ENCODE data around the gene ACOT11.

Gene ACOT11

DNA sequence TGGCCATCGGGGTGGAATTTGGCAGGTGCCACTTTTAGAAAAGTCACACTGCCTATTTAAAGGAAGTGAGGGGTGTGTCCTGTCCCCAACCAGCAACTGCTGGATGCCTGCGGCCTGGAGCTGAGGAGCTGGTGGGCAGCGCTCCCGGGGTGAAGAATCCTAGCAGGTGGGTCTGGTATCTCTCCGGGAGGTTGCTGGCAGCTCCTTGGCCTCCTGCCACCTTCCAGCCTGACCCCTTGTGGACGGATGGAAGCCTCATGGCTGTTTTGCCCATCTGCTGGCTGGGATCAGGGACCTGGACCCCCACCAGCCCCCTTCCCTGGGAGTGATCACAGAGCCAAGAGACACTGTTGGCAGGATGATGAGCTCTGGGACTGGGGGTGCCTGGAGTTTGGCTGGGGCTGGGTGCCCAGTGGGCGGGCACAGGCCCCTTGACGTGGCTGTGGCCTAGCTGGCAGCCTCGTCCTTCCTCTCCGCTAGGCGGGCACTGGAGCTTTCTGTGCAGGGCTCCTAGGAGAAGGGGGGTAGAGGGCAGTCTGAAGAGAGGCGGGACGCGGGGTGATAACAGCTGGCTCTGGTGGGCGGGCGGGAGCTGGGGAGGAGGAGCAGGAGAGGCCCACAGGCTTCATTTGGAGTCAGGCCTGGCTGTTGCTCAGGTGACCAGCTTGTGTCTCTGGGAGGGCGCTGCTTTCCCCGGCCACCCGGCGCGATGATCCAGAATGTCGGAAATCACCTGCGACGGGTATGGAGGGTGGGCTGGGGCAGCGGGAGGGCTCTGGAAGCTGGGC lies at the start of gene ACOT11:
Gene ACOT11 (plus strand): TSS at position 628 of the 788 bp plus-strand sequence. CDS start 82 bp downstream, at position 710.
- DNase-seq (ENCODE audit: low read depth, low spot score), result no peak
- H3K9ac ChIP-seq (ENCODE audit: insufficient read length), result no peak within 1 kb of the TSS
- H3K9me3 ChIP-seq (ENCODE audit: low read depth, low read length), result no peaks in the 10 kb centered on the region
- H3K36me3 ChIP-seq (ENCODE audit: insufficient read depth, low read length), result no peaks in the 10 kb centered on the region
- no peak within 1 kb of the TSS for H3K4me3 ChIP-seq
- TF ChIP-seq FOXP2 (optimal IDR thresholded peaks at IDR 0.05; ENCODE audit: control extremely low read depth, extremely low read length, insufficient read depth), result no peak
- TF ChIP-seq EZH2 (IDR thresholded peaks at IDR 0.05), result no peak
- no peak for TF ChIP-seq POLR2AphosphoS5 (IDR thresholded peaks at IDR 0.05; ENCODE audit: borderline replicate concordance, low read depth, low read length)
- no peak within 1 kb of the TSS for H3K27ac ChIP-seq

- no peak overlapping the region for H3K27ac ChIP-seq
- no peak overlapping the region for H3K9ac ChIP-seq (ENCODE audit: insufficient read length)
- TF ChIP-seq EZH2 (IDR thresholded peaks at IDR 0.05), result no peak
- TF ChIP-seq FOXP2 (optimal IDR thresholded peaks at IDR 0.05; ENCODE audit: control extremely low read depth, extremely low read length, insufficient read depth), result no peak
- no peak for TF ChIP-seq POLR2AphosphoS5 (IDR thresholded peaks at IDR 0.05; ENCODE audit: borderline replicate concordance, low read depth, low read length)
- DNase-seq (ENCODE audit: low read depth, low spot score), result no peak
- H3K36me3 ChIP-seq (ENCODE audit: insufficient read depth, low read length), result no peaks in the 10 kb centered on the region
- H3K9me3 ChIP-seq (ENCODE audit: low read depth, low read length), result no peaks in the 10 kb centered on the region
- peak overlapping the region; percentile 79 for H3K4me3 ChIP-seq
Measured at GRCh38 chr1:54498383-54499096, 49.5 kb upstream of the ACOT11 start.

DNA sequence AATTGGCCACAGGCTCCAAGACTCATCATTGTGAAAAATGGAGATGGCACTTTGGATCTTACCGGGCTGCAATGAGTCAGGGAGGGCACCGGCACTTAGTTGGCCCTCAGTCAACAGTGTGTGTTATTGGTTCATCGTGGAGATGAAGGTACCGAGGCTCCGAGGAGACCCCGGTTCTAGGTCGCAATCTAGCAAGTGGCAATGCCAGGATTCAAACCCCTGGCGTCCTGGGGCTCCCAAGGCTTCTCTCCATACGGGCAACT lies 49.0 kb upstream of the ACOT11 start:
- H3K9me3 ChIP-seq (ENCODE audit: low read depth, low read length), result no peaks in the 10 kb centered on the region
- TF ChIP-seq EZH2 (IDR thresholded peaks at IDR 0.05), result no peak
- no peak for TF ChIP-seq FOXP2 (optimal IDR thresholded peaks at IDR 0.05; ENCODE audit: control extremely low read depth, extremely low read length, insufficient read depth)
- TF ChIP-seq POLR2AphosphoS5 (IDR thresholded peaks at IDR 0.05; ENCODE audit: borderline replicate concordance, low read depth, low read length), result no peak
- H3K4me3 ChIP-seq, result peak overlapping the region; percentile 79
- no peaks in the 10 kb centered on the region for H3K36me3 ChIP-seq (ENCODE audit: insufficient read depth, low read length)
- no peak overlapping the region for H3K9ac ChIP-seq (ENCODE audit: insufficient read length)
- DNase-seq (ENCODE audit: low read depth, low spot score), result no peak
- no peak overlapping the region for H3K27ac ChIP-seq

- no peak for DNase-seq (ENCODE audit: low read depth, low spot score)
- peak overlapping the region; percentile 79 for H3K4me3 ChIP-seq
- TF ChIP-seq FOXP2 (optimal IDR thresholded peaks at IDR 0.05; ENCODE audit: control extremely low read depth, extremely low read length, insufficient read depth) (no peak), POLR2AphosphoS5 (IDR thresholded peaks at IDR 0.05; ENCODE audit: borderline replicate concordance, low read depth, low read length) (no peak; the same call in 1 of the 2 replicates), EZH2 (IDR thresholded peaks at IDR 0.05) (no peak)
- H3K9ac ChIP-seq (ENCODE audit: insufficient read length), result no peak overlapping the region
- no peaks in the 10 kb centered on the region for H3K36me3 ChIP-seq (ENCODE audit: insufficient read depth, low read length)
- no peak overlapping the region for H3K27ac ChIP-seq
- no peaks in the 10 kb centered on the region for H3K9me3 ChIP-seq (ENCODE audit: low read depth, low read length)
Measured at GRCh38 chr1:54499360-54500106, 48.5 kb upstream of the ACOT11 start.

DNA sequence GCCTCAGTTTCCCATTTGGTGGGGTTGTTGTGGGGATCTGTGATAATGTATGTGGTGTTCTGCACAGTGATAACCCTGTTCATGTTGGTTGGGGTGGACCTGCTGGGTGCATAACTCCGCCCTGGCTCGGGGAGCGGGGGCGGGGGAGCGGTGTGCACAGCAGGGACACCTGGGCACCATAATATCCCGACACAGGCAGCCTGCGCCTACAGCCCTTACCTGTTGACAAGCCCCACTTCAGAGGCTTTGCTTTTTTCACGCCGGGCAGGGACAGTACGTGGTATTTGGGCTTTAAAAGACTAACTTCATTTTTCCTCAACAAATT lies 48.0 kb upstream of the ACOT11 start:
- Histone ChIP-seq H3K4me3 (peak overlapping the region; percentile 79), H3K27ac (no peak overlapping the region), H3K36me3 (ENCODE audit: insufficient read depth, low read length) (no peaks in the 10 kb centered on the region), H3K9me3 (ENCODE audit: low read depth, low read length) (no peaks in the 10 kb centered on the region), H3K9ac (ENCODE audit: insufficient read length) (no peak overlapping the region)
- no peak for TF ChIP-seq POLR2AphosphoS5 (IDR thresholded peaks at IDR 0.05; ENCODE audit: borderline replicate concordance, low read depth, low read length)
- no peak for TF ChIP-seq FOXP2 (optimal IDR thresholded peaks at IDR 0.05; ENCODE audit: control extremely low read depth, extremely low read length, insufficient read depth)
- TF ChIP-seq EZH2 (IDR thresholded peaks at IDR 0.05), result no peak
- no peak for DNase-seq (ENCODE audit: low read depth, low spot score)

DNA sequence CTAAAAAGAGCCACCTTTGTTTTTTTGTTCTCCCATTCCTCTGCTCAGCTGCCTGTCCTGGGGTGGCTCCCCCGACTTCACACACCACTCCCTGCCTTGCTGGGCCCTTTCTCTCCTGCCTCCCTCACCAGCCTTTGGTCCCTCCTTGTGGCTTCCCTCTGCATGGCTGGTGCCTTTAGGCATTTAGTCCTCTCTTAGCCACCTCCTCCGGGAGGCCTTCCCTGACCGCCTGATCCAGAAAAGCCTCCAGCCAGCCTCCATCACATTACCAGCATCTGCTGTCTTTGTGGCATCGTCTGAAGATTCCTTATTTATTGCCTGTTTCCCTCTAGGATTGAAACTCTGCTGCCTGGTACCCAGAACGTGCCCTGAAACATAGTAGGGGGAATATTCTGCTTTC lies 46.2 kb upstream of the ACOT11 start:
- no peak overlapping the region for H3K4me3 ChIP-seq
- no peak overlapping the region for H3K27ac ChIP-seq
- DNase-seq (ENCODE audit: low read depth, low spot score), result no peak
- no peak for TF ChIP-seq EZH2 (IDR thresholded peaks at IDR 0.05)
- TF ChIP-seq POLR2AphosphoS5 (IDR thresholded peaks at IDR 0.05; ENCODE audit: borderline replicate concordance, low read depth, low read length), result no peak
- no peaks in the 10 kb centered on the region for H3K36me3 ChIP-seq (ENCODE audit: insufficient read depth, low read length)
- no peaks in the 10 kb centered on the region for H3K9me3 ChIP-seq (ENCODE audit: low read depth, low read length)
- no peak overlapping the region for H3K9ac ChIP-seq (ENCODE audit: insufficient read length)

GRCh38 chr1:54502342-54502741 lies 45.7 kb upstream of the ACOT11 start:
- H3K9me3 ChIP-seq (ENCODE audit: low read depth, low read length), result no peaks in the 10 kb centered on the region
- TF ChIP-seq POLR2AphosphoS5 (IDR thresholded peaks at IDR 0.05; ENCODE audit: borderline replicate concordance, low read depth, low read length), result no peak
- TF ChIP-seq FOXP2 (optimal IDR thresholded peaks at IDR 0.05; ENCODE audit: control extremely low read depth, extremely low read length, insufficient read depth), result no peak
- TF ChIP-seq EZH2 (IDR thresholded peaks at IDR 0.05), result no peak
- no peak for DNase-seq (ENCODE audit: low read depth, low spot score)
- H3K36me3 ChIP-seq (ENCODE audit: insufficient read depth, low read length), result no peaks in the 10 kb centered on the region
- H3K27ac ChIP-seq, result no peak overlapping the region
- H3K9ac ChIP-seq (ENCODE audit: insufficient read length), result no peak overlapping the region
- H3K4me3 ChIP-seq, result no peak overlapping the region

- no peak overlapping the region for H3K27ac ChIP-seq
- no peak overlapping the region for H3K4me3 ChIP-seq
- no peak for DNase-seq (ENCODE audit: low read depth, low spot score)
- no peak for TF ChIP-seq FOXP2 (optimal IDR thresholded peaks at IDR 0.05; ENCODE audit: control extremely low read depth, extremely low read length, insufficient read depth)
- no peak for TF ChIP-seq EZH2 (IDR thresholded peaks at IDR 0.05)
- TF ChIP-seq POLR2AphosphoS5 (IDR thresholded peaks at IDR 0.05; ENCODE audit: borderline replicate concordance, low read depth, low read length), result no peak
- H3K9me3 ChIP-seq (ENCODE audit: low read depth, low read length), result no peaks in the 10 kb centered on the region
- no peaks in the 10 kb centered on the region for H3K36me3 ChIP-seq (ENCODE audit: insufficient read depth, low read length)
- H3K9ac ChIP-seq (ENCODE audit: insufficient read length), result no peak overlapping the region
Measured at GRCh38 chr1:54506594-54506993, 41.4 kb upstream of the ACOT11 start.
